GM19351 (cell line): ENCODE measurements around the gene PSG5.
"Not testable (repeated sequence)": the region's sequence is repeated elsewhere in the genome, so short reads cannot be mapped to it uniquely, and the experiment has no call there.

Experiments used
- ATAC-seq: cut with Tn5 transposase; IDR thresholded peaks from one replicate; pipeline ENCODE4 v1.9.1; 2021; ENCODE audit warnings: mild to moderate bottlenecking, moderate library complexity; ENCODE audit not compliant: unreplicated experiment

PSG5 gene

GRCh38 chr19:43186311-43186935 is at the start of gene PSG5:
TSS of gene PSG5 (minus strand) at chr19:43186536. CDS start at chr19:43186405, 131 bp downstream.
- ATAC-seq: not testable (repeated sequence)

GRCh38 chr19:43235686-43236085 is 49.4 kb upstream of the PSG5 start:
- ATAC-seq: not testable (repeated sequence)

- no peak for ATAC-seq
These were observed 43.0 kb upstream of the PSG5 start for GRCh38 chr19:43229315-43229714.

GRCh38 chr19:43228730-43229129 is 42.4 kb upstream of the PSG5 start:
- not testable (repeated sequence) for ATAC-seq

- not testable (repeated sequence) for ATAC-seq
These were observed 40.6 kb upstream of the PSG5 start for GRCh38 chr19:43226986-43227385.

- ATAC-seq: no peak
These were observed 38.5 kb upstream of the PSG5 start for GRCh38 chr19:43224855-43225253.

- not testable (repeated sequence) for ATAC-seq
These were observed 38.0 kb upstream of the PSG5 start for GRCh38 chr19:43224201-43224854.

GRCh38 chr19:43221891-43222290 is 35.6 kb upstream of the PSG5 start:
- not testable (repeated sequence) for ATAC-seq

- ATAC-seq: not testable (repeated sequence)
These were observed 32.8 kb upstream of the PSG5 start for GRCh38 chr19:43219136-43219535.

- not testable (repeated sequence) for ATAC-seq
These were observed 29.5 kb upstream of the PSG5 start for GRCh38 chr19:43215881-43216280.

- no peak for ATAC-seq
These were observed 21.7 kb upstream of the PSG5 start for GRCh38 chr19:43207991-43208390.

GRCh38 chr19:43207174-43207573 is 20.8 kb upstream of the PSG5 start:
- not testable (repeated sequence) for ATAC-seq

GRCh38 chr19:43205471-43206105 is 19.3 kb upstream of the PSG5 start, which contains the start of gene PSG4:
TSS of gene PSG4 (minus strand) at chr19:43205638. CDS start at chr19:43205536, 102 bp downstream.
- not testable (repeated sequence) for ATAC-seq

GRCh38 chr19:43203611-43204010 is 17.3 kb upstream of the PSG5 start:
- not testable (repeated sequence) for ATAC-seq

- not testable (repeated sequence) for ATAC-seq
These were observed 15.6 kb upstream of the PSG5 start for GRCh38 chr19:43201891-43202290.

- not testable (repeated sequence) for ATAC-seq
These were observed 15.0 kb upstream of the PSG5 start for GRCh38 chr19:43201337-43201801.

- not testable (repeated sequence) for ATAC-seq
These were observed 12.5 kb upstream of the PSG5 start for GRCh38 chr19:43198686-43199419.

GRCh38 chr19:43197666-43198397 is 11.5 kb upstream of the PSG5 start:
- not testable (repeated sequence) for ATAC-seq

GRCh38 chr19:43194397-43194796 is 8.1 kb upstream of the PSG5 start:
- ATAC-seq: not testable (repeated sequence)
